Right ventricle myocardium superior (tissue), 1 donor: ENCODE data around the gene SPAG4. TPM values are rescaled to one million over a fixed set of nuclear protein-coding genes. Genes with fewer than 3 reads are reported as not detected.

Experiments
- ATAC-seq: fragments of 200-7000 bp; cut with Tn5 transposase; one replicate; pipeline ENCODE4 v1.9.1; 2020; ENCODE audit warnings: mild to moderate bottlenecking; ENCODE audit not compliant: poor library complexity
- DNase-seq: peaks from one replicate; pipeline ENCODE4 v3.0.0-alpha.2; 2020
- intact Hi-C: fragments of 100-400 bp; cut with DNase I; formaldehyde crosslinking; loops from one replicate; pipeline ENCODE4 v1.11.2; 2022
- total RNA-seq: library from RNA; stranded (reverse); fragmentation: NEBNext Ultra II Directional; extraction: Animal tissue kit (Norgen Biotek cat#: 25700); gene quantifications from one replicate; pipeline ENCODE4 v1.2.1, GENCODE V29; 2021
- donor health status: DM: no; HTN: yes; CAD: no; lungs with severe emphysema.

The SPAG4 gene
- total RNA-seq, 1 donor from 2014 or later: 2.3 TPM

DNA sequence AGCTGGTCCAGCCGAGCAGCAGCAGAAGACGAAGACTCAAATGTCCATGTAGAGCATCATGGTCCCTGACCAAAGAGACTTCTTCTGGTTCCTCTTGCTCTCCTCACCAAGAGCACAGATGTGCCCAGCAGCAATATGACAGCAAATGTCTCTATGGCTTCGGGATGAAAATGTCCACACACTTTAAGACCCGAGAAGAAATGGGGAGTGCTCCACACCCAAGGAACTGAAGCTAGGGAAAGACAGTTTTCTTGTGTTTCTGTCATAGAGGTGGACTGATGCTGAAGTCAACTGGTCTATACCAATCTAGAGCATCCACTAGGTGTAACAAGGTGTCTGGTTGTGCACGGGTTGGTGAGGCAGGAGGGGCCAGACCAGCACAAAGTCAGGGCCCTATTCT is 53.6 kb downstream of the SPAG4 start:
- DNase-seq (no peak), ATAC-seq (no peak)
- intact Hi-C loops: no loop called here

DNA sequence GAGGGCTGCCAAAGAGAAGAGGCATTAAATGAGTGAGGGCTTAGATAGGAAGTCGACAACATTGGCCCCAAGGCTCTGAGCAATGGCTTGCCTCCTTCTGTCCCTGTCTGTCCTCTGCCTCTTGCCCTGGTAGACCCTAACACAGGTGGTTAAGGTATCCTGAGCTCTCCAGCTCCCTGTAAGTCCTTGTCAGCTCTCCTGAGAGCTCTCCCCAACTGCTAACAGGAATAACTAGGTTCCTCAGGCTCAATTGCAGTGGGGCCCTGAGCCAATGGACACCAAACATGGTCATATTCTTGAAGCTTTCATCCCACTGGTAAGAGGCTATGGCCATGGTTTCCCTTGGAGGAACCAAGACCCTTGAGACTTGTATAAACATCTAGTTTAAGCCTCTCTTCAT is 54.1 kb downstream of the SPAG4 start:
- intact Hi-C loops: no loop called here
- ATAC-seq (no peak), DNase-seq (no peak)

Other genes with a start within 250 kb of the SPAG4 start
- 155 TPM for gene UQCC1, start 203.9 kb upstream of the SPAG4 start, total RNA-seq
- 0.08 TPM for gene GDF5, start 177.6 kb upstream of the SPAG4 start, total RNA-seq
- 12.3 TPM for gene CEP250, start 160.2 kb upstream of the SPAG4 start, total RNA-seq
- not detected for gene C20orf173, start 86.2 kb upstream of the SPAG4 start, total RNA-seq
- gene ERGIC3, start 73.8 kb upstream of the SPAG4 start, total RNA-seq: 90.7 TPM
- 60.6 TPM for gene CPNE1, start 49.1 kb downstream of the SPAG4 start, total RNA-seq
- gene RBM12, start 49.1 kb downstream of the SPAG4 start, total RNA-seq: 45.3 TPM
- gene NFS1, start 83.5 kb downstream of the SPAG4 start, total RNA-seq: 53.2 TPM
- gene ROMO1, start 83.6 kb downstream of the SPAG4 start, total RNA-seq: 198 TPM
- gene RBM39, start 126.4 kb downstream of the SPAG4 start, total RNA-seq: 134 TPM
- 37.2 TPM for gene PHF20, start 156.2 kb downstream of the SPAG4 start, total RNA-seq